KMS-11 (cell line): ENCODE measurements around the gene TLE4.

Experiments
- H2AFZ ChIP-seq: fragments of 200-600 bp; sonication (generic); 2 replicates; pipeline ENCODE4 v1.6.1; 2016; ENCODE audit warnings: antibody characterized with exemption, mixed run types, low read depth
- H3K27ac ChIP-seq: fragments of 200-600 bp; sonication (generic); 2 replicates; pipeline ENCODE4 v1.6.1; 2016; ENCODE audit warnings: mild to moderate bottlenecking, mixed run types
- H3K27me3 ChIP-seq: fragments of 200-600 bp; sonication (generic); 2 replicates; pipeline ENCODE4 v1.6.1; 2017; ENCODE audit warnings: mild to moderate bottlenecking, low read depth, mixed run types, moderate library complexity; ENCODE audit not compliant: insufficient read depth
- H3K36me3 ChIP-seq: fragments of 200-600 bp; sonication (generic); 2 replicates; pipeline ENCODE4 v1.6.1; 2017; ENCODE audit warnings: mild to moderate bottlenecking, mixed run types; ENCODE audit not compliant: insufficient read depth
- H3K4me1 ChIP-seq: fragments of 200-600 bp; sonication (generic); 2 replicates; pipeline ENCODE4 v1.6.1; 2016; ENCODE audit warnings: mild to moderate bottlenecking, low read depth, mixed run types; ENCODE audit not compliant: poor library complexity, severe bottlenecking
- H3K4me2 ChIP-seq: fragments of 200-600 bp; sonication (generic); 2 replicates; pipeline ENCODE4 v1.7.0; 2016; ENCODE audit warnings: mild to moderate bottlenecking, mixed run types
- H3K4me3 ChIP-seq: fragments of 200-600 bp; sonication (generic); IDR thresholded peaks from 2 replicates; pipeline ENCODE4 v1.6.1; 2017; ENCODE audit warnings: low read depth, low read length, mixed read lengths; ENCODE audit not compliant: insufficient read depth
- H3K79me2 ChIP-seq: fragments of 200-600 bp; sonication (generic); 2 replicates; pipeline ENCODE4 v1.6.1; 2016; ENCODE audit warnings: low read depth, mixed run types; ENCODE audit not compliant: insufficient read depth
- H3K9ac ChIP-seq: fragments of 200-600 bp; sonication (generic); 2 replicates; pipeline ENCODE4 v1.6.1; 2016; ENCODE audit warnings: mild to moderate bottlenecking, mixed run types
- H4K20me1 ChIP-seq: fragments of 200-600 bp; sonication (generic); 2 replicates; pipeline ENCODE4 v1.6.1; 2016; ENCODE audit warnings: mild to moderate bottlenecking, mixed run types; ENCODE audit not compliant: insufficient read depth
- CTCF ChIP-seq: fragments of 200-600 bp; sonication (generic); conservative IDR thresholded peaks from 2 replicates; pipeline ENCODE4 v1.6.1; 2017; ENCODE audit warnings: low read depth, mild to moderate bottlenecking, antibody characterized with exemption, low read length, moderate library complexity, mixed read lengths

TLE4 gene

DNA sequence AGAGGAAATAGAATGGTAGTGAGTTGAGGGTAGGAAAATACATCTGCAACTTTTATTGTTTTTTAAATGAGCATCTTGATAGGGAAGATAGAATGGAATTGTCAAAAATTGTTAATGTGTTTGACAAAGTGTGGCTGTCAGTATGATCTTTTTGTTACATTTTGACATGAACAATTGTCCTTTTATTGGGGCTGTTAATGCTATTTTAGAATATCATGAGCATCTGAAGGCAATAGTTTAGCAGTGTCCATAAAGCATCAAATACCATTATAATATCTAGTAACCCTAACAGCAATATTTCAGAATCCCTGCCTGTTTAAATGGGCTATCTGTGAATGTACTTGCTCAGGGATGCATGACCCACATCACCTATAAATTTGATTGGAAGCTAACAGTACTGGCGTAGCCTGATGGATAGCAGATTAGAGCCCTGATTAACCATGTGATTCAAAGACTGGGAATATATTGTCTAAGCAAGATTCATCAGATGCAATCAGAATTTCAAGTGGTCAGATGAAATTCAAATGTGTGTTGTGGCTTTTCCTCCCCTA lies 37.8 kb downstream of the TLE4 start:
- Histone ChIP-seq H3K9ac (no peak overlapping the region), H3K27me3 (no peaks in the 10 kb centered on the region), H3K36me3 (no peaks in the 10 kb centered on the region), H3K4me1 (no peaks in the 10 kb centered on the region), H4K20me1 (no peaks in the 10 kb centered on the region), H3K27ac (no peak overlapping the region), H3K4me3 (no peak overlapping the region), H2AFZ (no peak overlapping the region), H3K79me2 (no peaks in the 10 kb centered on the region), H3K4me2 (no peak overlapping the region)
- no peak for TF ChIP-seq CTCF

GRCh38 chr9:79610019-79610631 lies 38.4 kb downstream of the TLE4 start:
- Histone ChIP-seq H3K27me3 (no peaks in the 10 kb centered on the region), H4K20me1 (no peaks in the 10 kb centered on the region), H3K9ac (no peak overlapping the region), H2AFZ (no peak overlapping the region), H3K36me3 (no peaks in the 10 kb centered on the region), H3K79me2 (no peaks in the 10 kb centered on the region), H3K4me3 (no peak overlapping the region), H3K4me2 (no peak overlapping the region), H3K4me1 (no peaks in the 10 kb centered on the region), H3K27ac (no peak overlapping the region)
- no peak for TF ChIP-seq CTCF

DNA sequence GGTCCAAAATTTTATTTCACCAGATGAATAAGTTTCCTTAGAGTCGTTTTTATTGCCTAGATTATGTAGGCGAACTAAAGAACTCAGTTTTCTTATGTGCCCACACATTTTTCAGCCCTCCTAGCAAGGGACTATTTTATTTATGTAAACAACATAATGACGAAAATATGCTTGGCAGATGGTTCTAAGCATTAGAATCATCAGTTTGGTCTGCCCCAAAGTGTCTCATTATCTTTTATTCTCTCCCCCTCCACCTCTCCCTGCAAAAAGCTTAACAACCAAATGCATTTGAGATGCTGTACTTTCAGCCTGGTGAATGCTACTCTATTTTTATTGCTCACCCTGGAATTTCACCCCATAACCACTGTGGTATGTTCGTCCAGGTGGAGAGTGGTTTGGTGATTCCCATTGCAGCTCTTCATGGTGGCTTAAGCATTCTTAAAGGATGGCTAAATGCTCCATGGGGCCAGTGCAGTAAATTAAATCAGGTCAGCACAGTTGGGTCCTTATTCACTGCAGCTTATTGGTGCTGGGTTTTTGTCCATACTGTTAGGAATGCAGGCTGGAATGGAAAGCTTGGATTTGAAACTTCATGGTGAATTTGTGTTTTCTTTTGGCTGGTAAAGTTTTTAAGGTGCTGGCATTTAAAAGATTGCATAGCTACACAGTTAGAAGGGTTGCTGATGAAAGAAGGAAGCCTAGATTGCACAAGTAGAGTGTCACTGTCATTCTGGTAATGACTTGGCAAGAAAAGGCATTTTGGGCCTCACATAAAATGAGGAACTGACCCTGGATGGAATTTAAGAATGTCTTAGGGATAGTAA lies 39.2 kb downstream of the TLE4 start:
- Histone ChIP-seq H3K4me1 (no peaks in the 10 kb centered on the region), H2AFZ (no peak overlapping the region), H3K9ac (no peak overlapping the region), H3K79me2 (no peaks in the 10 kb centered on the region), H3K27me3 (no peaks in the 10 kb centered on the region), H3K4me3 (no peak overlapping the region), H3K27ac (no peak overlapping the region), H4K20me1 (no peaks in the 10 kb centered on the region), H3K36me3 (no peaks in the 10 kb centered on the region), H3K4me2 (no peak overlapping the region)
- TF ChIP-seq CTCF: no peak

- Histone ChIP-seq H3K4me1 (no peaks in the 10 kb centered on the region), H3K36me3 (no peaks in the 10 kb centered on the region), H3K4me3 (no peak overlapping the region), H3K4me2 (no peak overlapping the region), H4K20me1 (no peaks in the 10 kb centered on the region), H3K27ac (no peak overlapping the region), H2AFZ (no peak overlapping the region), H3K79me2 (no peaks in the 10 kb centered on the region), H3K9ac (no peak overlapping the region), H3K27me3 (no peaks in the 10 kb centered on the region)
- no peak for TF ChIP-seq CTCF
Observed at GRCh38 chr9:79613145-79613544, 41.4 kb downstream of the TLE4 start.
